HG03354 (cell line): Measurements from ENCODE around the gene PNMA8A.
"Not testable (repeated sequence)": the region's sequence is repeated elsewhere in the genome, so short reads cannot be mapped to it uniquely, and the experiment has no call there.

Experiments
- ATAC-seq: cut with Tn5 transposase; IDR thresholded peaks from one replicate; pipeline ENCODE4 v1.9.1; 2021; ENCODE audit warnings: mild to moderate bottlenecking; ENCODE audit not compliant: unreplicated experiment, poor library complexity, severe bottlenecking

PNMA8A gene

DNA sequence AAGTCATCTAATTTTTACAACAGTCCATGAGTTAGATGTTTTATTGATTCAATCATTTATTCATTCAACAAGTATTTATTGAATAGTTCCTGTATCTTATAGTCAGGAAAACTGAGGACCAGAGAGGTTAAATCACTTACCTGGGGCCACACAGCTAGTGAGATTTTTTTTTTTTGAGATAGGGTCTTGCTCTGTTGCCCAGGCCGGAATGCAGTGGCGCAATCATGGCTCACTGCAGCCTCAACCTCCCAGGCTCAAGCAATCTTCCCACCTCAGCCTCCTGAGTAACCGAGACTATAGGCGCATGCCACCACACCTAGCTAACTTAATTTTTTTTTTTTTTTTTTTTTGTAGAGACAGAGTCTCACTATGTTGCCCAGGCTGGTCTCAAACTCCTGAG is 35.7 kb downstream of the PNMA8A start:
- ATAC-seq = not testable (repeated sequence)

DNA sequence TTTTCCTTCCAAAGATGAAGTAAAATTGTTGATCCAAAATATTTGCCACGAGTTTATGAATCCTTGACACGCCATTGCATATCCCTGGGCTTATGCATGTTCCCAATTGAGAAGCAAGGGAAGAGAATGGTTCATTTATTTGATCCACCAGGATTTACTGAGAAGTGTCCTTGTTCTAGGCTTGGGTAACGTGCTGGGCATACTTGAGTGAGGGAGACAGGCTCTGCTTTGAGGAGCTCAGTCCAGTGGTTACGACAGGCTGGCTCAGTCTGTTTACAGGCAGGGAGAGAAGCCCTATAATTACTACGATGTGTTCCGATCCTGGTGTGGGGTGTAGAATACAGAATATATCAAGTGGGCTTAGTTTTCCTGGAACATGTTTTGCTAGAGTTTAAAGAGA is 36.4 kb downstream of the PNMA8A start:
- no peak for ATAC-seq

DNA sequence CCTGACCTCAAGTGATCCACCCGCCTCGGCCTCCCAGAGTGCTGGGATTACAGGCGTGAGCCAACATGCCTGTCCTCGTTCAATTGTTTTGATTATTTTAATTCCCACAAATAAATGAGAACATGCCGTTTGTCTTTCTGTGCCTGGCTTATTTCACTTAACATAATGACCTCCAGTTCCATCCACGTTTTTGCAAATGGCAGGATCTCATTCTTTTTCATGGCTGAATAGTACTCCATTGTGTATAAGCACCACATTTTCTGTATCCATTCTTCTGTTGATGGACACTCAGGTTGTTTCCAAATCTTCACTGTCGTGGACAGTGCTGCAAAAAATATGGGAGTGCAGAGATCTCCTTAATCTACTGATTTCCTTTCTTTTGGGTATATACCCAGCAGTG is 37.9 kb downstream of the PNMA8A start:
- not testable (repeated sequence) for ATAC-seq

DNA sequence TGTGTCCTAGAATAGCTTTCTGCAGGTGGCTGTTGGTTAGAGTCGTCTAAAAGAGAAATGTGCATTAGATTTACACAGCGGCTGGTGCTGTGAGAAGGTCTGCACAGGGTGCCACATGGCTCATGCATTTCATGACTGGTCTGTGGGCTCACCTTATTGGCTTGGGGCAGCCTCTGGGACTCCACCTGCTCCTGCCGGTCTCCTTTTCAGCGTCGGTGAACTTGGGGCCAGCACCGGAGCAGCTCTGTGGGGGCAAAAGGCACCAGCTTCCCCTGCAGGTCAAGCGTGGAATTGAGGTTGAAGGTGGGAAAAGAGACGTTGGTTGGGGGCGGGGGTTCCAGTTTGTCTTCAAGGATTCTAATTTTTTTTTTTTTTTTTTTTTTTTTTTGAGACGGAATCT is 39.5 kb downstream of the PNMA8A start:
- ATAC-seq = no peak

DNA sequence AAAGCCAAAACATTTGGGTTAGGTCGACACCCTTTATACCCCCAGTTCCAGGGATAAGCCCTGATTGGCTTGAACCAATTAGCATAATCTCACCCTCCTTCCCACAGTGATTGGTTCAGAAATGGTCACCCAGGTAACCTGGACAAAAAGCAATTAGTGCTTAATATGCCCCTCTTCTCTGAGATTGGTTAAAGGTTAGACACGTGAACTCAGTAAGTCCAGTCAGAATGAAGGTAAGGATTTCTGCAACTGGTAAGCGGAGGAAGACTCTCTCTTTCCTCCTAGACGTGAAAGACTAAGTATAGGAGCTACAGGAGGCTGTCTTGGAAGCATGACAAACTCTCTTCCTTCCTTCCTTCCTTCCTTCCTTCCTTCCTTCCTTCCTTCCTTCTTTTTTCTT is 41.4 kb downstream of the PNMA8A start:
- no peak for ATAC-seq

DNA sequence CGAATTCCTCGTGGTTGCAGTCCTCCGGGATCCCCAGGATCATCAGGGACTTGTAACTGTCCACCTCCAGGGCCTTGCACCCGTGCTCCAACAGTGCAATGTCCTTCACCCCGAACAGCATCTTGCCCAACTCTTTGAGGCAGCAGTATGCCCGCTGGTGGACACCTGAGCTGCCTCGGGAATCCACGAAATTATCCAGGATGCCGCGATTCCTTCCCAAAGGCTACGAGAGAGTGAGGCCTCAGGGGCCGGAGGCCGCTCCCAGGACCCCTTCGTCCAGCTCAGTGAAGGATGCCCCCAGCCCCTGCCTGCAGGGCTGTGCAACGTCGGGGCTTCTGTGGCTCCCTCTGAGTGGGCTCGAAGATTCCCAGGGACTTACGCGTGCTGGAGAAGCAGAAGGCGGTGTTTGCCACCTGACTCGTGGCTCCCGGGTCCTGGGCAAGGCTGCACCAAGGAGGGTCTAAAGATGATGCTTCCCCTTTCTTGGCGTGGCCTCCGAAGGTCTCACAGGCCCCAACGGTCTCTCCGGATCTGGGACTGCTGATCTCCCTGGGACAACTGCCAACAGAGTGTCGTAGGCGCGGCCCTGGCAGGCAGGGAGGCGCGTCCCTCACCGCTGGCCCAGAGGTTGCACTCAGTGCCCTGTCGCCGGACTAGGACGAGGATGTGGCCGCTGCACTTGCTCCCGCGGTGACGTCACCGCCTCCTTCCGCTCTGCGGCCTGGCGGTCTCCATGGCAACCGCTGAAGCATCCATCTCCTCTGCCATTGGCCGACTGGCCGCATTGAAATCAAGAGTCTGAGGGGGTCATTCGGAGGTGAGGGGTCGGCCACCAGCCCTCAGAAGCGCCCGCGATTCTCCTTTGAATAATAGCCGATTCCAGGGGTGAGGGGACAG is 42.9 kb downstream of the PNMA8A start, which contains the start of gene PNMA8C:
PNMA8C (minus strand) TSS at position 698 of the 897 bp plus-strand sequence; CDS start at position 121, 577 bp downstream.
- ATAC-seq = no peak

DNA sequence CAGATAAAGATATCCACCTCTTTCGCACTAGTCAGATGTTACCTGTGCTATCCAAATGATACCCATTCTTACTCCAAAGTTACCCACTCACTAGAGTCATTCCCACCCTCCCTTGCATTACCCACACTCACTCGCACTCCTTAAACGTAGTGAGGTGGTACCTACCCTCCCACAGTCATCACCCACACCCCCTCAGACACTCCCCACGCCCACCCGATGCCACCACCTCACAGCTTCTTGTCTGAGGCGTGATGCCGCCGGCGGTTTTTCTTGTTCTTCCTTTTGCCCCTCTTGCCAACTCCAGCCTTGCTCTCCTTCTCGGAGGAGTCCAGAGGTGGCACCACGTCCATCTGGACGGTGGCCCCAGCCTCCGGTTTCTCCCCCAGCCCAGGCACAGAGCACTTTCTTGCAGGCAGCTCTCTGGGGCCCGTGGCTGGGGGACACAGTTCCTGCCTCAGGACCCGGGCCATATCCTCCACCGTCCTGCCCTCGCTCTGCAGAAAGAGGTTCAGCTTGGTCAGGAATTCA is 43.8 kb downstream of the PNMA8A start:
- ATAC-seq = no peak

DNA sequence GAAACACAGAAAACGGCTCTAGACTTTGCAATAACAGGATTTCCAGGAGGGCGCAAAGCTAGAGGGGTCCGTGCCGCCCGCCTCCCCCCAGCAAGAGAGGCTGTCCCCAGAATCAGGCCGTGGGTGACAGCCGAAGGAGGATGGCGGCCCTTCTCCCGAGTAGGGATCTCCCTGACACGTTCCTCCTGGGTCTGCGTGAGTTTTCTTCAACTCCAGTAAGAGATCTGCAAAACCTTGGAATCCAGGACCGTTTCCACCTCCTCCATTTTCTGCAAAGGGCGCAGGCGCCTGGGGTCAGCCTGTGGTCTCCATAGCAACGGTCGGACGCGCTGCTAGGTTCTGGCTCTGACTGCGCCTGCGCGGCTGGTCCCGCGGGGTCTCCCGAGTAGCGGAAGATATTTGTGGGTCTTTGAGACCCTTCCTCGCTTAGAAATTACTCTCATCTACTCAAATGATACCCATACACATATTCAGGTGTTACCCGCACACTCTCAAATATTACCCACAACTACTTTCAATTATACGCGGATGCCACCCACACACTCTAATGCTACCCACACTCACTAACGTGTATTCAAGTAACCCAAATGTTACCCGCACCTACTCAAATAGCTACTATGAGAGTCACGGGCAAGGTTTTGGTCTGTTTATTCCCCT is 44.7 kb downstream of the PNMA8A start:
- ATAC-seq = no peak

DNA sequence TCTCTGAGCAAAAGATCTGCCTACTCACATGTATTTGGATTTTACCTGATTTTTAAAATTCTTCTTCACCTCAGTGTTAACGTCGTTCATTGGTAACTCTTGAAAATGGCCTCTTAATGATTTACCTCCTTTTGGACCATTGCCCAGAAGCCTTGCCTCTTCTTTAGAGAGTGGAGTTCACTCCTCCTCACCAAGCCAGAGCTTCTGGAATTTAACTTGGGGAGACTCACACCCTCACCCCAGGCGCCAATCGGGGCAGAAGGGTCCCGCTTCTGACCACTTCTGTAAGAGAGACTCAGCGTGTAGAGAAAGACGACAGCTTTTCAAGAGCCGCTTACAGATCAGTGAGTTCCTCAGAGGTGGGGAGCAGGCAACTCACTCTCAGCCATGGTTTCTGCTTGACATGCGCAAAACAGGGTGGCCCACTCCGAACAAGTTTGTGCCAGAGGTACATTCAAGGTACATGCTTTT is 45.3 kb downstream of the PNMA8A start:
- no peak for ATAC-seq

DNA sequence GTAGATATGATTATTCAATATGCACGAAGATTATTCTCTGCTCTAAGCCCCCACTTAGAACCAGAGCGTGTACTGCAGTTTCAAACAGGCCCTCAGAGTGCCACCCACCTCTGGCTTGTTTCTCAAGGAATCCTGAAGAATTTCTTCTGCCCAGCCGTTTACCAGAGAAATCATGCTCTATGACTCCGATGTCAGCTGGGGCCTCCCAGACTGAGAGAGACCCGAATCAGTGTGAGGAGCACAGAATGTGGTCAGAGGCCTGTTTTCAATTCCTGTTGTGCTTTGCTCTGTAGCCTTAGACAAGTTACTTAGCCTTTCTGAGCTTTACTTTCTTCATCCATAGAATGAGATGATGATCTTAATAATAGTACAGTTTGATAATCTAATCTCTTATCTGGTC is 48.2 kb downstream of the PNMA8A start:
- ATAC-seq = no peak

DNA sequence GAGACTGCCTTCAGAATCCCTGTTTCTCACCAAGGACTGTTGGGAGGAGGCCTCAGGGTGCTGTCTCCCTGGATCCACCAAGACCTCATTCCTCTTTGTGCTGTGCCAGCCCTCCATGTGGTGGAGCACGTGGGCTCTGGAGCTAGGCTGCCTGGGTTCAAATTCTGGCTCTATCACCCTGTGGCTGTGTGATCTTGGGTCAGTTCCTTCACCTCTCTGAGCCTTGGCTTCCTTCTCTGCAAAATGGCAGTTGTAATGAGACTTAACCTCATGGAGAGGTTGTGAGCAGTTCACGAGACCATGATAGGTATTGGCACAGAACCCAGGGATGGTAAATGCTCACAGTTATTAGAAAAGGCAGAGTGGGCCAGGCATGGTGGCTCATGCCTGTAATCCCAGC is 49.0 kb downstream of the PNMA8A start:
- ATAC-seq = no peak

DNA sequence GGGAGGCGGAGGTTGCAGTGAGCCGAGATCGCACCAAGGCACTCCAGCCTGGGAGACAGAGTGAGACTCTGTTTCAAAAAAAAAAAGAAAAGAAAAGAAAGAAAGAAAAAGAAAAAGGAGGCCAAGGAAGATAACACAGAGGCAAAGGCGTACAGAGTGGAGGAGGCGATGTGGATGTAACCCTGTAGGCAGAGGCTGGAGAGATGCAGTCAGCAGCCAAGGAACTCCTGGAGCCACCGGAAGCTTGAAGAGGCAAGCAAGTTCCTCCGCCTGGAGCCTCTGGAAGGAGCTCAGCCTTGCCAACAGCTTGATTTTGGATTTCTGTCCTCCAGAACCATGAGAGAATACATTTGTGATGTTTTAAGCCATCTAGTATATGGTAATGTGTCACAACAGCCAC is 51.3 kb downstream of the PNMA8A start:
- no peak for ATAC-seq
